Ishikawa (cell line): ENCODE data around the gene ETNK2.

ENCODE experiments used
- CEBPB ChIP-seq: IDR thresholded peaks from 2 replicates; pipeline ENCODE4 v1.6.1; 2012
- CREB1 ChIP-seq: IDR thresholded peaks from 2 replicates; pipeline ENCODE4 v1.6.1; 2012; ENCODE audit warnings: low read depth
- EGR1 ChIP-seq: IDR thresholded peaks from 2 replicates; pipeline ENCODE4 v1.6.1; 2012
- EP300 ChIP-seq: IDR thresholded peaks from 2 replicates; pipeline ENCODE4 v1.6.1; 2012; ENCODE audit warnings: borderline replicate concordance
- FOXM1 ChIP-seq: IDR thresholded peaks from 2 replicates; pipeline ENCODE4 v1.6.1; 2012; ENCODE audit warnings: low read depth, borderline replicate concordance
- NFIC ChIP-seq: IDR thresholded peaks from 2 replicates; pipeline ENCODE4 v1.6.1; 2012
- RAD21 ChIP-seq: IDR thresholded peaks from 2 replicates; pipeline ENCODE4 v1.6.1; 2012; ENCODE audit warnings: low read depth
- TAF1 ChIP-seq: IDR thresholded peaks from 2 replicates; pipeline ENCODE4 v1.6.1; 2012; ENCODE audit warnings: low read depth, mild to moderate bottlenecking
- TCF12 ChIP-seq: IDR thresholded peaks from 2 replicates; pipeline ENCODE4 v1.6.1; 2012; ENCODE audit warnings: low read depth
- TEAD4 ChIP-seq: IDR thresholded peaks from 2 replicates; pipeline ENCODE4 v1.6.1; 2012
- YY1 ChIP-seq: IDR thresholded peaks from 2 replicates; pipeline ENCODE4 v1.6.1; 2012; ENCODE audit warnings: low read depth
- ZBTB7A ChIP-seq: IDR thresholded peaks from 2 replicates; pipeline ENCODE4 v1.6.1; 2012; ENCODE audit warnings: low read depth
- TF ChIP-seq, protein P1 (sequence below): IDR thresholded peaks from 2 replicates; pipeline ENCODE4 v1.6.1; 2012
- TF ChIP-seq, protein P2 (sequence below): IDR thresholded peaks from 2 replicates; pipeline ENCODE4 v1.6.1; 2012
- TF ChIP-seq, protein P3 (sequence below): IDR thresholded peaks from 2 replicates; pipeline ENCODE4 v1.6.1; 2012; ENCODE audit warnings: low read depth, mild to moderate bottlenecking

The ETNK2 gene

DNA sequence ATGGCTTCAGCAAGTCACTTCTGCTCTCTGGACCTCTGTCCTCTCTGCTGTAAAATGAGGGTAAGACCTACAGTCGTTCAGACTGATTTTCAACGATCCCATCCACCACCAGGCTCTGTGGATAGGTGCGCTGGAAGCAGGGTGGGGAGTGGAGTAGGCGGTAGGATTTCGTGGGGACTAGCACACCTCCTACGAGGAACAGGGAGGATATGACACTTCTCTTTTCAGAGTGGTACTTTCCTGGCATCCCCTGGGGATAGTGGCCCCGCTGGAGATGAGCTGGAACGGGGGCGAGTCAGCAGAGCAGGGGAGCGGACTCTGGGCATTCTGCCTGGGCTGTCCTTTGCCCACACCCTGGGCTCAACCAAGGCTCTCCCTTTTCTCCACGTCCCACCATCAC lies 17.7 kb downstream of the ETNK2 start:
- TF ChIP-seq, protein P1, sequence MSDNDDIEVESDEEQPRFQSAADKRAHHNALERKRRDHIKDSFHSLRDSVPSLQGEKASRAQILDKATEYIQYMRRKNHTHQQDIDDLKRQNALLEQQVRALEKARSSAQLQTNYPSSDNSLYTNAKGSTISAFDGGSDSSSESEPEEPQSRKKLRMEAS, result no peak
- TF ChIP-seq ZBTB7A (no peak), TEAD4 (no peak), FOXM1 (no peak), EP300 (no peak), CREB1 (no peak), YY1 (no peak), NFIC (no peak), TCF12 (no peak), CEBPB (no peak)
- TF ChIP-seq, protein P2, sequence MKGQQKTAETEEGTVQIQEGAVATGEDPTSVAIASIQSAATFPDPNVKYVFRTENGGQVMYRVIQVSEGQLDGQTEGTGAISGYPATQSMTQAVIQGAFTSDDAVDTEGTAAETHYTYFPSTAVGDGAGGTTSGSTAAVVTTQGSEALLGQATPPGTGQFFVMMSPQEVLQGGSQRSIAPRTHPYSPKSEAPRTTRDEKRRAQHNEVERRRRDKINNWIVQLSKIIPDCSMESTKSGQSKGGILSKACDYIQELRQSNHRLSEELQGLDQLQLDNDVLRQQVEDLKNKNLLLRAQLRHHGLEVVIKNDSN, result no peak
- TF ChIP-seq, protein P3, sequence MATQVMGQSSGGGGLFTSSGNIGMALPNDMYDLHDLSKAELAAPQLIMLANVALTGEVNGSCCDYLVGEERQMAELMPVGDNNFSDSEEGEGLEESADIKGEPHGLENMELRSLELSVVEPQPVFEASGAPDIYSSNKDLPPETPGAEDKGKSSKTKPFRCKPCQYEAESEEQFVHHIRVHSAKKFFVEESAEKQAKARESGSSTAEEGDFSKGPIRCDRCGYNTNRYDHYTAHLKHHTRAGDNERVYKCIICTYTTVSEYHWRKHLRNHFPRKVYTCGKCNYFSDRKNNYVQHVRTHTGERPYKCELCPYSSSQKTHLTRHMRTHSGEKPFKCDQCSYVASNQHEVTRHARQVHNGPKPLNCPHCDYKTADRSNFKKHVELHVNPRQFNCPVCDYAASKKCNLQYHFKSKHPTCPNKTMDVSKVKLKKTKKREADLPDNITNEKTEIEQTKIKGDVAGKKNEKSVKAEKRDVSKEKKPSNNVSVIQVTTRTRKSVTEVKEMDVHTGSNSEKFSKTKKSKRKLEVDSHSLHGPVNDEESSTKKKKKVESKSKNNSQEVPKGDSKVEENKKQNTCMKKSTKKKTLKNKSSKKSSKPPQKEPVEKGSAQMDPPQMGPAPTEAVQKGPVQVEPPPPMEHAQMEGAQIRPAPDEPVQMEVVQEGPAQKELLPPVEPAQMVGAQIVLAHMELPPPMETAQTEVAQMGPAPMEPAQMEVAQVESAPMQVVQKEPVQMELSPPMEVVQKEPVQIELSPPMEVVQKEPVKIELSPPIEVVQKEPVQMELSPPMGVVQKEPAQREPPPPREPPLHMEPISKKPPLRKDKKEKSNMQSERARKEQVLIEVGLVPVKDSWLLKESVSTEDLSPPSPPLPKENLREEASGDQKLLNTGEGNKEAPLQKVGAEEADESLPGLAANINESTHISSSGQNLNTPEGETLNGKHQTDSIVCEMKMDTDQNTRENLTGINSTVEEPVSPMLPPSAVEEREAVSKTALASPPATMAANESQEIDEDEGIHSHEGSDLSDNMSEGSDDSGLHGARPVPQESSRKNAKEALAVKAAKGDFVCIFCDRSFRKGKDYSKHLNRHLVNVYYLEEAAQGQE, result no peak

DNA sequence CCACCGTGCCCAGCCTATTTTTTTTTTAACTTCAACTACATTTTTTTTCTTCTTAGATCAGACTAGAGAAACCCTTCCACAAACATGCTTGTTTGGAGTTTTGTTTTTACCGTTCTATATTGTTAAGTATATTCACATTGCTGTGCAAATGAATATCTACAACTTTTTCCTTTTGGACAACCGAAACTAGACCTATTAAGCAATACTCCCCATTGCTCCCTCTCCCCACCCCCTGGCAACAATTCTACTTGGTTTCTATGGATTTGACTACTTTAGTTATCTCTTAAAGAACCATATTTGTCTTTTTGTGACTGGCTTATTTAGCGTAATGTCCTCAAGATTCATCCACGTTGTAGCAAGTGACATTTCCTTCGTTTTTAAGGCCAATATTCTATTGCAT lies 19.1 kb downstream of the ETNK2 start:
- TF ChIP-seq YY1 (no peak), NFIC (no peak), RAD21 (no peak), EGR1 (no peak), TAF1 (no peak), TCF12 (no peak)
- TF ChIP-seq, protein P3, result no peak

DNA sequence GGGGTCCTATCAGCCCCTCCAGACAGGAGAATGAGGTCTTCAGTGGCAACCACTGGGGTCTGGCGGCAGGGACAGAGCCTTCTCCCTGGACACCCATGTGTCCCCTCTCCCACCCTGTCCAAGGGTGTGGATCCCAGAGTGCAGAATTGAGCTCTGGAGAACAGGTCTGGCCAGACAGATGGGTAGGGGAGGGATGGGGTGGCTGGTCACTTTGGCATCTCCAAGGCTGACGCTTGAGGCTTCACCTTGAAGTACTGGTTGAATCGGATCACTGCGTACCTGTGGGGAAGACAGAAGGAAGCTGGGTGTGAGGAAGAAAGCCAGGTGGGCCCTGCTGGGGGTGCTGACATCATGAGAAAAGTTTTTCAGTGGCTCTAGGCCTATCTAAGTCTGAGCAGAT lies 19.9 kb downstream of the ETNK2 start:
- TF ChIP-seq, protein P2, result no peak
- TF ChIP-seq TAF1 (no peak), TCF12 (no peak), TEAD4 (no peak), EGR1 (no peak), CEBPB (no peak), CREB1 (no peak), RAD21 (no peak), NFIC (no peak), EP300 (no peak), FOXM1 (no peak), YY1 (no peak), ZBTB7A (no peak)
- TF ChIP-seq, protein P3, result no peak
- TF ChIP-seq, protein P1, result no peak

DNA sequence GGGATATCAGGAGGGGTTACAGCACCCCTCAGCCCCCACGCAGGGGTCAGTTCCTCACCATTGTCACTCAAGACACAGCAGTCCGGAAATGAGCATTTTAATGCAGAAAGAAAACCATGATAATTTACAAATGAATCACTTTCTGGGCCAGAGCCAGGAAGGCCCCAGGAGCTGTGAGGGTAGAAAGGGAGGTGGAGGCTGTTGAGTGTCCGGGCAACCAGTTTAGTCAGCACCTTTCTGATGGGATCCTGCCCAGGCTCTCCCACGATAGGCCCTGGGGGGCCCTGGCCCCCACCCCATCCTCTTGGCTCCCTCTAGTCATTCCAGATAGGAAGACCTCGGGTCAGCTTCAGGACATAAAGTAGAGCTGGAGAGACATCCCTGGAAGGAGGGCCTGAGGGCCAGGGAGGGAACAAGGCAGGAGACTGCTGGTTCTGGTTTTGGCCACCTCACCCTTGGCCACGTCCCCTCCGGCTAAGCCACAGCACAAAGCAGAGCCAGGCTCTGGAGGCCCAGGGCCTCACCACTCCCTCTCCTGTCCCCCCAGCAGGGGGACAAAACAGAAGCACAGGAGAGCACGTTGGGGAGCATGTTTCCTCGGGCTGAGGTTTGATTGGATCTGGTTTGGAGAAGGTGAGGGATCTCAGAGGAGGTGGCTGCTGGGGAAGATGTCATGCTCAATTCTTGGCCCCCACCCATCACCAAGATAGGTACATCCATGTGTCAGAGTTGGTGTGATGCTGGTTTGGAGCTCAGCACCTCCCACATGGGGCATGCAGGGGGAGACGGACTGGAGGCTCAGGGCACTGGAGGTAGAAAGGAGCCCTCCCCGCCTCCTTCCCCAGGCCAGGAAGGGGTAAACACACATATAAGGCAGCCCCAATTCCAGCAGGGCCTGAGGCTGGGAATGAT lies 20.6 kb downstream of the ETNK2 start:
- TF ChIP-seq NFIC, result peak; percentile 63
- TF ChIP-seq FOXM1, result no peak

DNA sequence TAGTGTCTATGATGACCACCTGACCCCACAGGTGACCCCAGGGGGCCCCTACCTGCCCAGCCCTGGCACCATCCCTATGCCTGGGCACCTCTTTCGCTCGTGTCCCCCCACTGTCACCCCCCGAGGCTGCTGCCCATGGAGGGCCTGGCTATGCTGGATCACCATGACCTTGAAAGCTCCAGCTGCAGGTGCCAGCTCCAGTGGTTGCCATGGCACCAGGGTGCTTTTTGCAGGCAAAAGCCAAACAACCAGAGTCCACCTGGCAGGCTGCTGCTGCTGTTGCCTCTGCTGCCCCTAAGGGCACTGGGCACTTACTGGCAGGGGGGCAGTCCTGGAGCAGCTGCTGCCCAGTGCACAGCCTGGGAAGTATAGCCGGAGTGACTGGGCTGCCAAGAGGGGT lies 21.7 kb downstream of the ETNK2 start:
- TF ChIP-seq EGR1 (no peak), RAD21 (no peak), CEBPB (no peak), TEAD4 (no peak), TAF1 (no peak), CREB1 (no peak), TCF12 (no peak), NFIC (no peak)
- TF ChIP-seq, protein P1, result no peak
- TF ChIP-seq, protein P3, result no peak
